Panc1 (cell line): Measurements from ENCODE around the gene MAGI1. TPM values are rescaled to one million over a fixed set of nuclear protein-coding genes. Genes with fewer than 3 reads are reported as not detected.
A peak's percentile ranks its signal among the peaks of the same experiment; 100 is the strongest.

Experiments used
- ATAC-seq: fragments of 200-7000 bp; cut with Tn5 transposase; 2 replicates; pipeline ENCODE4 v1.9.1; 2020; ENCODE audit warnings: mild to moderate bottlenecking, moderate library complexity
- BruUV-seq: library from RNA; stranded (reverse); fragments of 400-500 nt; replicated peaks from 2 replicates; lab custom pipeline; 2021; lab: Mats Ljungman, UMichigan
- CTCF ChIA-PET: fragments of 300-600 bp; sonication (Branson Sonifier 250); formaldehyde crosslinking; loops from one replicate; lab custom pipeline; 2022; ENCODE audit warnings: antibody characterized with exemption; lab: Charles Lee
- POLR2A ChIA-PET: fragments of 300-600 bp; sonication (Branson Sonifier 250); formaldehyde crosslinking; loops from one replicate; lab custom pipeline; 2022; ENCODE audit warnings: antibody characterized with exemption; lab: Charles Lee
- DNase-seq: peaks from one replicate; pipeline ENCODE4 v3.0.0-alpha.2; 2010; ENCODE audit warnings: low read depth, low spot score
- H3K27ac ChIP-seq: 2 replicates; pipeline ENCODE4 v1.5.1; 2011; ENCODE audit warnings: mild to moderate bottlenecking, low read length, inconsistent platforms
- H3K27me3 ChIP-seq: fragments of 200-500 bp; sonication (Bioruptor generic); 2 replicates; pipeline ENCODE4 v1.6.0; 2014; ENCODE audit warnings: low read length, inconsistent platforms; ENCODE audit not compliant: control insufficient read depth, insufficient read depth
- H3K36me3 ChIP-seq: fragments of 200-500 bp; sonication (Bioruptor generic); 2 replicates; pipeline ENCODE4 v1.5.1; 2014; ENCODE audit warnings: inconsistent platforms, mild to moderate bottlenecking, low read length, moderate library complexity; ENCODE audit not compliant: control insufficient read depth, insufficient read depth
- H3K4me1 ChIP-seq: 2 replicates; pipeline ENCODE4 v1.5.1; 2011; ENCODE audit warnings: inconsistent platforms, mild to moderate bottlenecking, low read length, moderate library complexity; ENCODE audit not compliant: control insufficient read depth, insufficient read depth
- H3K4me3 ChIP-seq, 2 experiments: 2 replicates each; pipeline ENCODE4 v1.5.1; 2011 to 2012; ENCODE audit warnings: low read depth in 2 of 2, low read length in 2 of 2, mild to moderate bottlenecking in 2 of 2, inconsistent platforms in 1 of 2, moderate library complexity in 1 of 2
- H3K9me3 ChIP-seq: fragments of 200-500 bp; sonication (Bioruptor generic); 2 replicates; pipeline ENCODE4 v1.5.1; 2014; ENCODE audit warnings: low read depth, mild to moderate bottlenecking, inconsistent platforms, low read length, moderate library complexity; ENCODE audit not compliant: control insufficient read depth, insufficient read depth
- CTCF ChIP-seq: fragments of 450-650 bp; IDR thresholded peaks from 2 replicates; pipeline ENCODE4 v1.5.1; 2017; ENCODE audit warnings: mild to moderate bottlenecking
- POLR2AphosphoS5 ChIP-seq: IDR thresholded peaks from 2 replicates; pipeline ENCODE4 v1.6.1; 2012; ENCODE audit warnings: mild to moderate bottlenecking, low read depth, low read length, moderate library complexity
- REST ChIP-seq, 2 experiments: IDR thresholded peaks; 2 replicates each; pipeline ENCODE4 v1.6.1; 2011 to 2012; ENCODE audit warnings: low read depth in 2 of 2, control low read depth in 1 of 2, low read length in 1 of 2, mild to moderate bottlenecking in 1 of 2, moderate library complexity in 1 of 2; ENCODE audit not compliant: insufficient read depth in 1 of 2
- SIN3A ChIP-seq: IDR thresholded peaks from 2 replicates; pipeline ENCODE4 v1.6.1; 2012; ENCODE audit warnings: low read depth, mild to moderate bottlenecking, low read length, moderate library complexity, borderline replicate concordance; ENCODE audit not compliant: insufficient read depth
- TCF7L2 ChIP-seq: IDR thresholded peaks from 2 replicates; pipeline ENCODE4 v1.6.1; 2011; ENCODE audit warnings: mild to moderate bottlenecking, low read depth, low read length, inconsistent platforms
- in situ Hi-C: cut with HindIII; loops from 2 replicates; pipeline ENCODE4 v1.10.0; 2016; ENCODE audit warnings: low sequenced_read_pairs, low pct_unique_long_range_greater_than_20kb
- intact Hi-C: fragments of 100-400 bp; cut with micrococcal nuclease; formaldehyde crosslinking; loops from one replicate; pipeline ENCODE4 v1.10.0; 2022; ENCODE audit not compliant: unreplicated experiment
- total RNA-seq: library from RNA; stranded (reverse); gene quantifications from one replicate; pipeline ENCODE4 v1.2.1, GENCODE V29; 2021; ENCODE audit not compliant: unreplicated experiment

MAGI1 gene
- total RNA-seq, 1 experiment from 2014 or later = 9.5 TPM

DNA sequence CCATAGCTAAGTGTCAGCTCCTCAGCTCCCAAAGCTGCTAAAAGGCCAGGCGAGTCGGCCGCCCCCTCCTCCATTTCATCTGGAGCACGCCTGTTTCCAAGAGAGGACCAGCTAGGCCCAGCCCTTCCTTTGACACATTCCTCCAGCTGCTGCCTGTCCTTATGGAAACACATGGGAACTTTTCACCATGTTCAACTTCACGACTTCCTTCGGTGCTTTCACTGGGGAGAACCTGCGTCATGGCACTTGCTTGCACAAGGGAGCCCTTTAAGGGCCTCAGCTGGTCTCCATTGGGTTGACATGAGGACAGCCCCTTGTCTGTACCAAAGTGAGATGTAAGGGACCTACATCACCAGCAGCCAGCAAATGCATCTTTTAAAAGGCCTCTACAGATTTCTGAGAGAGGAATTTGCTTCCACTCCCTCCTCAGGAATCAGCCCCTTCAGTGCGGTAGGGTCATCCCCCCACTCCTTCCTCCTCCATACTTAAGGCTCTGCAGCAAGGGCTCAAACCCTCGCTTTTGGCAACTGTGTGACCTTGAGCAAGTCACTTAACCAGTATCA, 2.1 kb downstream of the MAGI1 start:
- ATAC-seq (no peak), DNase-seq (no peak)
- TF ChIP-seq POLR2AphosphoS5 = no peak
- TF ChIP-seq TCF7L2 = no peak
- TF ChIP-seq SIN3A = no peak
- TF ChIP-seq REST (IDR thresholded peaks at IDR 0.05; ENCODE audit: insufficient read depth in 1 of 2, low read depth in 2 of 2, low read length in 1 of 2) = no peak
- TF ChIP-seq CTCF = no peak
- peaks cover 5% of the 10 kb centered on the region for H3K4me1 ChIP-seq
- in situ Hi-C loops (no loop called here), intact Hi-C loops (no loop called here)
- CTCF ChIA-PET = no interaction called here
- no peaks in the 10 kb centered on the region for H3K27me3 ChIP-seq
- H3K27ac ChIP-seq = peak overlapping the region; percentile 5; the same call in 1 of the 2 replicates
- POLR2A ChIA-PET = no interaction called here
- H3K4me3 ChIP-seq = peak overlapping the region; percentile 80 to 84
- no TSS peak for BruUV-seq
- H3K9me3 ChIP-seq = no peaks in the 10 kb centered on the region
- no peaks in the 10 kb centered on the region; the same call in 1 of the 2 replicates for H3K36me3 ChIP-seq

GRCh38 chr3:66035763-66036477, 2.8 kb downstream of the MAGI1 start:
- ATAC-seq = no peak
- DNase-seq = no peak
- no TSS peak for BruUV-seq
- Histone ChIP-seq H3K4me1 (peaks cover 5% of the 10 kb centered on the region), H3K36me3 (no peaks in the 10 kb centered on the region; the same call in 1 of the 2 replicates), H3K4me3 (no peak overlapping the region), H3K9me3 (no peaks in the 10 kb centered on the region), H3K27me3 (no peaks in the 10 kb centered on the region), H3K27ac (no peak overlapping the region)
- CTCF ChIA-PET = no interaction called here
- intact Hi-C loops (no loop called here), in situ Hi-C loops (no loop called here)
- TF ChIP-seq REST (IDR thresholded peaks at IDR 0.05; ENCODE audit: insufficient read depth in 1 of 2, low read depth in 2 of 2, low read length in 1 of 2) (no peak), POLR2AphosphoS5 (no peak), TCF7L2 (no peak), CTCF (no peak)
- POLR2A ChIA-PET = no interaction called here
